Adipocyte (in vitro differentiated cells): ENCODE measurements around the gene B3GAT2.

Source experiments
- DNase-seq: peaks from one replicate; pipeline ENCODE4 v3.0.0-alpha.2; 2015; ENCODE audit warnings: low read depth
- H3K27me3 ChIP-seq: replicated peaks from 2 replicates; pipeline ENCODE4 v1.7.0; 2013; ENCODE audit warnings: mild to moderate bottlenecking, low read length, moderate library complexity; ENCODE audit not compliant: control insufficient read depth, insufficient read depth
- H3K36me3 ChIP-seq: 2 replicates; pipeline ENCODE4 v1.7.0; 2013; ENCODE audit warnings: low read length, mild to moderate bottlenecking, moderate library complexity; ENCODE audit not compliant: control insufficient read depth, insufficient read depth, severe bottlenecking
- H3K4me1 ChIP-seq: 2 replicates; pipeline ENCODE4 v1.7.0; 2013; ENCODE audit warnings: mild to moderate bottlenecking, low read length, moderate library complexity; ENCODE audit not compliant: control insufficient read depth, insufficient read depth
- H3K4me3 ChIP-seq: 2 replicates; pipeline ENCODE4 v1.7.0; 2013; ENCODE audit warnings: mild to moderate bottlenecking, low read length, moderate library complexity
- H3K9ac ChIP-seq: 2 replicates; pipeline ENCODE4 v1.7.0; 2013; ENCODE audit warnings: mild to moderate bottlenecking, low read length, moderate library complexity
- H3K9me3 ChIP-seq: 2 replicates; pipeline ENCODE4 v1.7.0; 2013; ENCODE audit warnings: mild to moderate bottlenecking, low read length, moderate library complexity; ENCODE audit not compliant: control insufficient read depth

The B3GAT2 gene

GRCh38 chr6:70860045-70860444, 96.8 kb downstream of the B3GAT2 start:
- Histone ChIP-seq H3K27me3 (no peaks in the 10 kb centered on the region), H3K4me3 (no peak overlapping the region)
- peak; percentile 43 for DNase-seq

GRCh38 chr6:70857387-70858077, 99.3 kb downstream of the B3GAT2 start:
- no peaks in the 10 kb centered on the region for H3K4me1 ChIP-seq
- H3K9me3 ChIP-seq = no peaks in the 10 kb centered on the region
- no peak overlapping the region for H3K9ac ChIP-seq
- no peaks in the 10 kb centered on the region for H3K27me3 ChIP-seq
- H3K4me3 ChIP-seq = no peak overlapping the region
- no peak for DNase-seq
- H3K36me3 ChIP-seq = peaks cover 32% of the 10 kb centered on the region

More at GRCh38 chr6:70860045-70860444, 96.8 kb downstream of the B3GAT2 start:
- H3K9ac ChIP-seq = no peak overlapping the region
- peaks cover 26% of the 10 kb centered on the region for H3K36me3 ChIP-seq
- H3K4me1 ChIP-seq = no peaks in the 10 kb centered on the region
- H3K9me3 ChIP-seq = no peaks in the 10 kb centered on the region

GRCh38 chr6:70852667-70853246, 104.1 kb downstream of the B3GAT2 start:
- no peak overlapping the region for H3K4me3 ChIP-seq
- peaks cover 16% of the 10 kb centered on the region for H3K36me3 ChIP-seq
- no peak overlapping the region for H3K9ac ChIP-seq
- no peaks in the 10 kb centered on the region for H3K9me3 ChIP-seq
- no peaks in the 10 kb centered on the region for H3K27me3 ChIP-seq
- DNase-seq = no peak
- H3K4me1 ChIP-seq = peaks cover 18% of the 10 kb centered on the region

- peak; percentile 63 for DNase-seq
- Histone ChIP-seq H3K36me3 (peaks cover 6% of the 10 kb centered on the region), H3K4me1 (peaks cover 18% of the 10 kb centered on the region), H3K4me3 (no peak overlapping the region), H3K9me3 (no peaks in the 10 kb centered on the region), H3K27me3 (no peaks in the 10 kb centered on the region), H3K9ac (peak overlapping the region; percentile 5)
Measured at GRCh38 chr6:70849348-70850069, 107.4 kb downstream of the B3GAT2 start.

GRCh38 chr6:70847106-70848084, 109.5 kb downstream of the B3GAT2 start:
- Histone ChIP-seq H3K9me3 (no peaks in the 10 kb centered on the region), H3K36me3 (no peaks in the 10 kb centered on the region), H3K9ac (no peak overlapping the region), H3K27me3 (no peaks in the 10 kb centered on the region), H3K4me1 (peaks cover 18% of the 10 kb centered on the region), H3K4me3 (no peak overlapping the region)
- DNase-seq = no peak

- Histone ChIP-seq H3K4me3 (no peak overlapping the region), H3K36me3 (no peaks in the 10 kb centered on the region), H3K27me3 (no peaks in the 10 kb centered on the region), H3K9ac (no peak overlapping the region), H3K9me3 (no peaks in the 10 kb centered on the region), H3K4me1 (peaks cover 18% of the 10 kb centered on the region)
- DNase-seq = no peak
Measured at GRCh38 chr6:70846207-70846835, 110.5 kb downstream of the B3GAT2 start.

GRCh38 chr6:70844301-70844700, 112.6 kb downstream of the B3GAT2 start:
- H3K4me1 ChIP-seq = peaks cover 9% of the 10 kb centered on the region
- H3K4me3 ChIP-seq = no peak overlapping the region
- no peak overlapping the region for H3K9ac ChIP-seq
- H3K27me3 ChIP-seq = no peaks in the 10 kb centered on the region
- DNase-seq = no peak
- H3K36me3 ChIP-seq = no peaks in the 10 kb centered on the region
- no peaks in the 10 kb centered on the region for H3K9me3 ChIP-seq

- H3K36me3 ChIP-seq = no peaks in the 10 kb centered on the region
- no peak overlapping the region for H3K9ac ChIP-seq
- H3K4me1 ChIP-seq = peaks cover under 1% of the 10 kb centered on the region
- H3K9me3 ChIP-seq = no peaks in the 10 kb centered on the region
- H3K4me3 ChIP-seq = no peak overlapping the region
- DNase-seq = no peak
- no peaks in the 10 kb centered on the region for H3K27me3 ChIP-seq
Measured at GRCh38 chr6:70843328-70843918, 113.4 kb downstream of the B3GAT2 start.

GRCh38 chr6:70842541-70842940, 114.3 kb downstream of the B3GAT2 start:
- Histone ChIP-seq H3K4me3 (no peak overlapping the region), H3K4me1 (no peaks in the 10 kb centered on the region), H3K27me3 (no peaks in the 10 kb centered on the region), H3K36me3 (no peaks in the 10 kb centered on the region), H3K9me3 (no peaks in the 10 kb centered on the region), H3K9ac (no peak overlapping the region)
- no peak for DNase-seq

GRCh38 chr6:70841112-70841511, 115.7 kb downstream of the B3GAT2 start:
- Histone ChIP-seq H3K4me3 (no peak overlapping the region), H3K27me3 (no peaks in the 10 kb centered on the region), H3K9me3 (no peaks in the 10 kb centered on the region), H3K4me1 (no peaks in the 10 kb centered on the region), H3K9ac (no peak overlapping the region), H3K36me3 (no peaks in the 10 kb centered on the region)
- no peak for DNase-seq
